Activated naive CD4-positive, alpha-beta T cell treated with Interleukin-2 at 50 U/mL for 16 hours (primary cell): ENCODE measurements around the gene ADORA2B.
"Not testable (repeated sequence)": the region's sequence is repeated elsewhere in the genome, so short reads cannot be mapped to it uniquely, and the experiment has no call there.

Experiments
- DNase-seq: peaks from one replicate; pipeline ENCODE4 v3.0.0-alpha.2; 2020

The ADORA2B gene

GRCh38 chr17:15926039-15926740 is 18.7 kb upstream of the ADORA2B start:
- no peak for DNase-seq

- DNase-seq, result no peak
Observed at GRCh38 chr17:15928286-15928785, 16.6 kb upstream of the ADORA2B start.

GRCh38 chr17:15929941-15930340 is 15.0 kb upstream of the ADORA2B start:
- DNase-seq, result no peak

- no peak for DNase-seq
Observed at GRCh38 chr17:15930426-15930825, 14.5 kb upstream of the ADORA2B start.

DNA sequence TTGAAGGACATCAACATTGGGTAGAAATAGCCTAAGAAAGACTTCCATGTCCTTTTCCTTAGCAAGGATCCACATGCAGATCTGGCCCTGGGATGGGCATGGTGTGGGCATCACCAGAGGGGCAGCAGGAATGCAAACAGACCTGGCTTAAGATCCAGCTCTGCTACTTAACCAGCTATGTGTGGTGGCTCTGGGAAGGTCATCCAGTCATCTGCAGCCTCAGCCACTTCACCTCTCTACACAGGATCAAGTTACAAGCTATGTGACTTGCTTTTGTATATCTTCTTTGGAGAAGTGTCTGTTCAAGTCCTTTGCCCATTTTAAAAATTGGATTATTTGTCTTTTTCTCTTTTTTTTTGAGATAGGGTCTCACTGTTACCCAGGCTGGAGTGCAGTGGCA is 13.5 kb upstream of the ADORA2B start:
- no peak for DNase-seq

DNA sequence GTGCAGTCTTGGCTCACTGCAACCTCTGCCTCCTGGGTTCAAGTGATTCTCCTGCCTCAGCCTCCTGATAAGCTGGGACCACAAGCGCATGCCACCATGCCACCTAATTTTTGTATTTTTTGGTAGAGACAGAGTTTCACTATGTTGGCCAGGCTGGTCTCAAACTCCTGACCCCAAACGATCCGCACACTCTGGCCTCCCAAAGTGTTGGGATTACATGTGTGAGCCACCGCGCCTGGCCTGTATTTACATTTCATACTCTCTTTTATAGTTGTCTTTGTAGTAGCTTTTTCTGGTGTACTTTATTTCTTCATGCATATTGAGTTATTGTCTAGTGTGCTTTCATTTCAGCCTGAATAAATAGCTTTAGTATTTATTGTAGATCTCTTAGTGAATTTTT is 10.1 kb upstream of the ADORA2B start:
- DNase-seq, result no peak

GRCh38 chr17:15935891-15936290 is 9.0 kb upstream of the ADORA2B start:
- no peak for DNase-seq

- not testable (repeated sequence) for DNase-seq
Observed at GRCh38 chr17:15936481-15936880, 8.4 kb upstream of the ADORA2B start.

DNA sequence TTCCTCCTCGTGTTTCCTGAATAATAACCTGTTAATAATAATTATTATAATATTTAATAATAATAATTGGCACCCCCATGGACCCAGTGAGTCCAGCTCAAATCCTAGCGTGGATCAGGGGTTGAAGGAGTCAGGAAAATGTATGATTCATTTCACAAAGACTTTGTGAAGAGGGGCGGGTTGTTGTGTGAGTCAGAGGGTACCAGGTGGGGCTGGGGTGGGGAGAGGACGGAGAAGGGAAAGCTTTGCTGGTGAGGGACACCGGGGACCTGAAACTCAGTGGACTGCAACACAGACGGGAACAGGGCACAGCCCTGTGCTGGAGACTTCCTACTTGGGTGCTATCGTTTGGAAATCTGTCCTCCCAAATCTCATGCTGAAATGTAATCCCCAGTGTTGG is 3.1 kb upstream of the ADORA2B start:
- DNase-seq, result no peak

- no peak for DNase-seq
Observed at GRCh38 chr17:15942207-15942833, 2.6 kb upstream of the ADORA2B start.

- no peak for DNase-seq
Observed at GRCh38 chr17:15943971-15944758, 765 bp upstream of the ADORA2B start.

- peak; percentile 45 for DNase-seq
Observed at GRCh38 chr17:15945527-15946191, 729 bp downstream of the ADORA2B start.

DNA sequence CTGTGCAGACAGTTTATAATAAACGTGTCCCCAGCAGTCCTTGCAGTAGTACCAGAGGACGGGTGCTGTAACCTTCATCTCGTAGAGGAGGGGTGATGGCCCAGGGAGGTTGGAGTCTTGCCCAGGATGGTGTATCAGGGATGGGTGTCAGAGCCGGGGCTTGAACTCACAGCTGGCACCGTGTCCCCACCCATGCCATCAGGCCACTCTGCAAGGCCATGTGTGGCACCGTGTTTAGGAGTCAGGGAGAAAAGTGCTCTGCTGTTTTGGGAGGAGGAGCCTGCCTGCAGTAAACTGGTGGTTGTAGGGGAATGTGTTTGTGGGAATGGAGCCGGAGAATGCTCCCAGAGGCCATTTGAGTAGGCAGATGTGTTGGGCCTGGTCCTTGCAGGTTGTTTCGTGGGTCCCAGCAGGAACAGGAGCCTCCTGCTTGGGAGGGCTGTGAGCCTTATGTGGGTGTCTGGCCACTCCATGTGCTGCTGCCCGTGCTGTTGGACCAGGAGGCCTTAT is 1.7 kb downstream of the ADORA2B start:
- no peak for DNase-seq

- DNase-seq, result no peak
Observed at GRCh38 chr17:15947271-15947670, 2.3 kb downstream of the ADORA2B start.

DNA sequence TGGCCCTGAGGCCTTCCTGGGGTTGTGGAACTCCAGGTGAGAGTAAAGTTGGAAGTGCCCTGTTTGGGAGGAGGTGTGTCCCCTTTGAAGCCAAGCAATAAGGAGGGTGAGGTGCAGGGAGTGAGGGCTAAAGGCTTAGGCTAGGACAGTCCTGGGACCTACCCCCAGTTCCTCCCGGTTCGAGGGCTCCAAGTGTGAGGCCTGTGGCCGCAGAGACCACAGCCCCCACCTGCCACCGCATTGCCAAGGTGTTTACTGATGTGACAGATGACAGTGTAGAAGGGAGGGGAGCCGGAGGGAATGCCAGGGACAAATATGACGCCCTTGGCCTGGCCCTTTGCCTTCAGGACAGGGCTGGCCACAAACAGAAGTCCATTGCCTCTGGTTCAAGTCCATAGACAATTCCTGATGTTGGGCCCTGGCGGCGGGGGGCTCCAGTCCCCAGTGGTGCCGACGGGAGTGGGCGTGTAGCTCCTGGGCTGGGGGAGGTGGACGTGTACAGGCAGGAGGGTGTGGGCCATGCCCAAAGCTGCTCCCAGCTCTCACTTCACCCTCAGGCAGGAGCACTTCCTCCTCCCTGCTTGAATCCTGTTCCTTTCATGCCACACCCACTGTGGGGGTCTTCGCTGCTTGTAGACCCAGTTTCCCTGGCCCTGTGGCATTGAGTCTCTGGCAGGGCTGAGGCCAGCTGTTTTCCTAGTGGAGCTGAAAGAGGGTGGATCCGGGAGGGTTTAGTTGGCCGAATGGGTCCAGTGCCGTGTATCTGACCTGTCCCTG is 3.2 kb downstream of the ADORA2B start:
- DNase-seq, result no peak

GRCh38 chr17:15951368-15952047 is 6.6 kb downstream of the ADORA2B start:
- no peak for DNase-seq

DNA sequence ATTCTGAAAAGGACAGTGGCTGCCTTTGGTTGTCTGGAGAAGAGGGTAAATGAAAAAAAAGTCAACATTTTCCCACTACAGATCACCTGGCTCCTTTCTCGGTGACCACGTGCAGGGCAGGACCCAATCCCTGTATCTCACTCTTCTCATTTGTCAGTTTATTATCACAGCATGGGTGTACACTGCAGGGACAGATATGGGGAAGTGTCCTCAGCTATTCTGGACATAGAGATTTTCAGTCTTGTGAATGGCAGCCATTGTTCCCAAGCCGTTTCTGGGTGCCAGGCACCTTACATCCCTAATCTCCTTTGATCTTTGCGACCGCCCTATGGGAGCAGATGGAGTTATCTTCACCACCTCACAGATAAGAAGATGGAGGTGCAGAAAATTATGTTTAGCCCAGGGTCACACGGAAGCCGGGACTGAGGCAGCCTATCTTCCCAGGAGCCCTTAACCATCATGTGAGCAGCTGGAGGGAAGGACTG is 7.2 kb downstream of the ADORA2B start:
- no peak for DNase-seq

DNA sequence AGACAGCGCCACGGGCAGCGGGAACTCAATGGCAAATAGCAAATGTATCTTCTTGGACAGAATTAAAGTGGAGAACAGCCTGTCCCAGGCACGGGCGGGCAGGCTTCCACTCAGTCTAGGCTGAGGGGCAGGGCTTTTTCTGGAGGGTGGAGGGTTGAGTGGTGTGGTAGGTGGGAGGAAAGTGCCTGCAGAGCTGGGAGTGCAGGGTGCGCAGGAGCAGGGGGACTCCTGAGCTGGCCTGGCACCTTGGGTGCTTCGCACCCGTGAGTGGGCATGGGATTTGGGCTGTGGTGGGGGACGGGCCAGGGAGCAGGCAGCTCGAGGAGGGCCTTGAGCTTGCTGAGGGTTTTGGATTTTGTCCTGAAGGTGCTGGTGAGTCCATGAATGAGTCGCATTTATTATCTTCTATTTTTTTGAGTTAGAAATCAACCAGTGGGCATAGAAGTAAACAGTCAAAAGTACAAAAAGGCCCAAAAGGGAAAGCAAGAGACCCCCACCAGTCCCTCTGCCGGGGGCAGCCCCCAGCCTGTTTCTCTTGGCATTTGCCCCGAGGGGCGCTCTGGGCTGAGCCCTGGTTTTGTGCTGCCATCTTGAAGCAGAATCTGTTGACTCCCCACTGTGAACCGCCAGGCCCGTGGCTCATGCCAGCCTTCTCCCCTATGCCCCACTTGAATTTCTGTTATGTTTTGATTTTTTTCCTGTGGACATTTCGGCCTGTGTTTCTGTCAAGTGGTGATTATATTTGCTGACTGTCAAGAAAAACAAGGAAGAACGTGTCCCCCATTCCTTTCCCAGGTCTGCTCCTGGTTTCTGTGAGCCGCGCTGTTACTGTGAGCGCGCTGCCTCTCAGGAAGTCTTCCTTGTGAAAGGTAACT is 8.2 kb downstream of the ADORA2B start:
- no peak for DNase-seq

DNA sequence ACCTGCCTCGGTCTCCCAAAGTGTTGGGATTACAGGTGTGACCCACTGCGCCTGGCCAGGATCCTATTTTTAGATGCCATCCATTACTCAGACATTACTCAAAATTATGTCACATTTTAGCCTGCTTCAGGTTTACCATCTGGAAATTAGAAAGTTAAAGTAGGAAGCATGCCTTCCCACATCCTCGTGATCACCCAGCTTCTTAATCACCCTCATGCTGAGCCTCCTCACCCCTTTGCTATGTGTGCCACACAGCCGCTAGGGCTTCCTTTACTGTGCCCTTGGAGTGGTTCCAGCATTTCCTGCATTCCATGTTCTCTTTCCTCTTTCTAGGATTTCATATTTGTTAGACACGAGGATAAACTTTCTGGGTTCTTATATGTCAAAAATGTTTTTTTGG is 9.3 kb downstream of the ADORA2B start:
- DNase-seq, result no peak

GRCh38 chr17:15955793-15956541 is 11.0 kb downstream of the ADORA2B start:
- no peak for DNase-seq
